ENCODE measurements around the gene CCDC74A. TPM values are rescaled to one million over a fixed set of nuclear protein-coding genes. Genes with fewer than 3 reads are reported as not detected.

Gene CCDC74A
- total and polyA plus RNA-seq, 9 of the 15 experiments (the other 6 are each of a cell fraction or from before 2014, with no cell fraction given): 1.1 to 38.1 (median 9.6) TPM

DNA sequence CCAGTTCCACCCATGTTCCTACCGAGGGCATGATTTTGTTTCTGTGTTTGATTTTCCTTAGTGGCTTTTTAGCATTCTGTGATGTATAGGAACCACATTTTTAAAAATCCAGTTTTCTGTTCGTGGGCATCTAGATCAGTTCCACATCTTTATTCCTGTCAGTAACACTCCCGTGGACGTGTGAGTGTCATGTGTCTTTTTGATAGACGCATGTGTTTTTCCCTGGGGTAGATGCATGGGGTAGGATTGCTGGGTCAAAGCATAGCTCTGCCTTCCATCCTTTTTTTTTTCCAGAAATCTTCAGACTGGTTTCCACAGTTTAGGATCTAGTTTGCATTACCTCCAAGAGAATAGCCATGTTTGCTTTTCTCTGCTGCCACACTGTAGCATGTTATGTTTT is 38.7 kb downstream of the CCDC74A start:
- H3K36me3 ChIP-seq (ENCODE audit: control insufficient read depth, insufficient read depth, low read length): no peaks in the 10 kb centered on the region
- H3K27me3 ChIP-seq (ENCODE audit: control insufficient read depth in 2 of 2, insufficient read depth in 2 of 2, low read length in 2 of 2): peaks cover 0 to 5% of the 10 kb centered on the region in 2 experiments; a peak in 1 of 5 replicates
- WGBS (ENCODE audit: insufficient coverage, low coverage, missing lambda C conversion rate): 8% methylated on average over 5 of the region's 5 CpGs
- no peaks in the 10 kb centered on the region for H3K4me1 ChIP-seq (replicated peaks in 1 of 2; ENCODE audit: control insufficient read depth in 2 of 2, insufficient read depth in 2 of 2, low read length in 2 of 2)
- no peaks in the 10 kb centered on the region for H3K9me3 ChIP-seq (replicated peaks; ENCODE audit: control insufficient read depth, insufficient read depth, low read depth, low read length)
- ChIA-PET CTCF (ENCODE audit: low intra/inter-chr PET ratio) (no interaction called here), POLR2A (no interaction called here)
- no peak overlapping the region for H3K4me3 ChIP-seq
- no peaks in the 10 kb centered on the region for H3K9me1 ChIP-seq (ENCODE audit: control insufficient read depth, insufficient read depth, low read length)
- ATAC-seq: no peak
- no TSS peak for BruUV-seq (replicated peaks)
- no peak for DNase-seq (ENCODE audit: extremely low read depth in 1 of 4, low spot score in 3 of 4)
- no peak overlapping the region for H3K4me2 ChIP-seq (ENCODE audit: insufficient read depth, low read length)
- H3K79me2 ChIP-seq (ENCODE audit: control insufficient read depth, insufficient read depth, low read length): no peaks in the 10 kb centered on the region
- intact Hi-C loops (cut with micrococcal nuclease) (no loop called here), in situ Hi-C loops (cut with MboI) (loop anchor here (25.0 kb wide), 1 partner anchor 571 kb away; no protein-coding TSS in a partner anchor)
- H4K20me1 ChIP-seq (replicated peaks; ENCODE audit: control insufficient read depth, insufficient read depth, low read length): no peaks in the 10 kb centered on the region
- H3K9ac ChIP-seq (ENCODE audit: insufficient read depth in 1 of 2, low read depth in 2 of 2, low read length in 2 of 2): no peak overlapping the region
- H2AFZ ChIP-seq (ENCODE audit: low read depth, low read length): no peak overlapping the region
- no peak for FAIRE-seq
- no peak overlapping the region for H3K27ac ChIP-seq (ENCODE audit: extremely low read depth, low read depth, low read length)
- TF ChIP-seq SRSF9 (IDR thresholded peaks at IDR 0.05; ENCODE audit: borderline replicate concordance, low read depth, low read length) (no peak), ZNF224 (CRISPR knock-in tag; IDR thresholded peaks at IDR 0.05) (no peak), ZFP30 (CRISPR knock-in tag; IDR thresholded peaks at IDR 0.05; ENCODE audit: borderline replicate concordance) (no peak), YY1 (IDR thresholded peaks at IDR 0.05; ENCODE audit: borderline replicate concordance in 1 of 3, control insufficient read depth in 1 of 3, extremely low read depth in 1 of 3, insufficient read depth in 3 of 3, insufficient read length in 1 of 3, insufficient replicate concordance in 2 of 3, low read depth in 1 of 3, low read length in 2 of 3) (no peak), ZNF561 (CRISPR knock-in tag; conservative IDR thresholded peaks at IDR 0.05) (no peak), PHF8 (IDR thresholded peaks at IDR 0.05; ENCODE audit: borderline replicate concordance, low read length) (no peak), TFAM (CRISPR knock-in tag; conservative IDR thresholded peaks at IDR 0.05) (no peak), ZC3H8 (IDR thresholded peaks at IDR 0.05) (no peak), RAD51 (IDR thresholded peaks at IDR 0.05; ENCODE audit: borderline replicate concordance, low read depth) (no peak)
- TF ChIP-seq, protein P1, sequence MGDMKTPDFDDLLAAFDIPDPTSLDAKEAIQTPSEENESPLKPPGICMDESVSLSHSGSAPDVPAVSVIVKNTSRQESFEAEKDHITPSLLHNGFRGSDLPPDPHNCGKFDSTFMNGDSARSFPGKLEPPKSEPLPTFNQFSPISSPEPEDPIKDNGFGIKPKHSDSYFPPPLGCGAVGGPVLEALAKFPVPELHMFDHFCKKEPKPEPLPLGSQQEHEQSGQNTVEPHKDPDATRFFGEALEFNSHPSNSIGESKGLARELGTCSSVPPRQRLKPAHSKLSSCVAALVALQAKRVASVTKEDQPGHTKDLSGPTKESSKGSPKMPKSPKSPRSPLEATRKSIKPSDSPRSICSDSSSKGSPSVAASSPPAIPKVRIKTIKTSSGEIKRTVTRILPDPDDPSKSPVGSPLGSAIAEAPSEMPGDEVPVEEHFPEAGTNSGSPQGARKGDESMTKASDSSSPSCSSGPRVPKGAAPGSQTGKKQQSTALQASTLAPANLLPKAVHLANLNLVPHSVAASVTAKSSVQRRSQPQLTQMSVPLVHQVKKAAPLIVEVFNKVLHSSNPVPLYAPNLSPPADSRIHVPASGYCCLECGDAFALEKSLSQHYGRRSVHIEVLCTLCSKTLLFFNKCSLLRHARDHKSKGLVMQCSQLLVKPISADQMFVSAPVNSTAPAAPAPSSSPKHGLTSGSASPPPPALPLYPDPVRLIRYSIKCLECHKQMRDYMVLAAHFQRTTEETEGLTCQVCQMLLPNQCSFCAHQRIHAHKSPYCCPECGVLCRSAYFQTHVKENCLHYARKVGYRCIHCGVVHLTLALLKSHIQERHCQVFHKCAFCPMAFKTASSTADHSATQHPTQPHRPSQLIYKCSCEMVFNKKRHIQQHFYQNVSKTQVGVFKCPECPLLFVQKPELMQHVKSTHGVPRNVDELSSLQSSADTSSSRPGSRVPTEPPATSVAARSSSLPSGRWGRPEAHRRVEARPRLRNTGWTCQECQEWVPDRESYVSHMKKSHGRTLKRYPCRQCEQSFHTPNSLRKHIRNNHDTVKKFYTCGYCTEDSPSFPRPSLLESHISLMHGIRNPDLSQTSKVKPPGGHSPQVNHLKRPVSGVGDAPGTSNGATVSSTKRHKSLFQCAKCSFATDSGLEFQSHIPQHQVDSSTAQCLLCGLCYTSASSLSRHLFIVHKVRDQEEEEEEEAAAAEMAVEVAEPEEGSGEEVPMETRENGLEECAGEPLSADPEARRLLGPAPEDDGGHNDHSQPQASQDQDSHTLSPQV (IDR thresholded peaks at IDR 0.05): no peak
- TF ChIP-seq, protein P2, sequence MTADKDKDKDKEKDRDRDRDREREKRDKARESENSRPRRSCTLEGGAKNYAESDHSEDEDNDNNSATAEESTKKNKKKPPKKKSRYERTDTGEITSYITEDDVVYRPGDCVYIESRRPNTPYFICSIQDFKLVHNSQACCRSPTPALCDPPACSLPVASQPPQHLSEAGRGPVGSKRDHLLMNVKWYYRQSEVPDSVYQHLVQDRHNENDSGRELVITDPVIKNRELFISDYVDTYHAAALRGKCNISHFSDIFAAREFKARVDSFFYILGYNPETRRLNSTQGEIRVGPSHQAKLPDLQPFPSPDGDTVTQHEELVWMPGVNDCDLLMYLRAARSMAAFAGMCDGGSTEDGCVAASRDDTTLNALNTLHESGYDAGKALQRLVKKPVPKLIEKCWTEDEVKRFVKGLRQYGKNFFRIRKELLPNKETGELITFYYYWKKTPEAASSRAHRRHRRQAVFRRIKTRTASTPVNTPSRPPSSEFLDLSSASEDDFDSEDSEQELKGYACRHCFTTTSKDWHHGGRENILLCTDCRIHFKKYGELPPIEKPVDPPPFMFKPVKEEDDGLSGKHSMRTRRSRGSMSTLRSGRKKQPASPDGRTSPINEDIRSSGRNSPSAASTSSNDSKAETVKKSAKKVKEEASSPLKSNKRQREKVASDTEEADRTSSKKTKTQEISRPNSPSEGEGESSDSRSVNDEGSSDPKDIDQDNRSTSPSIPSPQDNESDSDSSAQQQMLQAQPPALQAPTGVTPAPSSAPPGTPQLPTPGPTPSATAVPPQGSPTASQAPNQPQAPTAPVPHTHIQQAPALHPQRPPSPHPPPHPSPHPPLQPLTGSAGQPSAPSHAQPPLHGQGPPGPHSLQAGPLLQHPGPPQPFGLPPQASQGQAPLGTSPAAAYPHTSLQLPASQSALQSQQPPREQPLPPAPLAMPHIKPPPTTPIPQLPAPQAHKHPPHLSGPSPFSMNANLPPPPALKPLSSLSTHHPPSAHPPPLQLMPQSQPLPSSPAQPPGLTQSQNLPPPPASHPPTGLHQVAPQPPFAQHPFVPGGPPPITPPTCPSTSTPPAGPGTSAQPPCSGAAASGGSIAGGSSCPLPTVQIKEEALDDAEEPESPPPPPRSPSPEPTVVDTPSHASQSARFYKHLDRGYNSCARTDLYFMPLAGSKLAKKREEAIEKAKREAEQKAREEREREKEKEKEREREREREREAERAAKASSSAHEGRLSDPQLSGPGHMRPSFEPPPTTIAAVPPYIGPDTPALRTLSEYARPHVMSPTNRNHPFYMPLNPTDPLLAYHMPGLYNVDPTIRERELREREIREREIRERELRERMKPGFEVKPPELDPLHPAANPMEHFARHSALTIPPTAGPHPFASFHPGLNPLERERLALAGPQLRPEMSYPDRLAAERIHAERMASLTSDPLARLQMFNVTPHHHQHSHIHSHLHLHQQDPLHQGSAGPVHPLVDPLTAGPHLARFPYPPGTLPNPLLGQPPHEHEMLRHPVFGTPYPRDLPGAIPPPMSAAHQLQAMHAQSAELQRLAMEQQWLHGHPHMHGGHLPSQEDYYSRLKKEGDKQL (CRISPR knock-in tag; IDR thresholded peaks at IDR 0.05; ENCODE audit: borderline replicate concordance): no peak

All from K562 (cell line).